Liver (tissue), 9 donors: Measurements from ENCODE around the gene HS6ST3. TPM values are rescaled to one million over a fixed set of nuclear protein-coding genes. Genes with fewer than 3 reads are reported as not detected.

Experiments used
- DNase-seq: peaks from one replicate; pipeline ENCODE4 v3.0.0-alpha.2; 2017; ENCODE audit warnings: low spot score
- H3K27ac ChIP-seq, 2 donors: one replicate each; pipeline ENCODE4 v1.7.0; 2013; ENCODE audit warnings: inconsistent platforms in 2 of 2, low read length in 2 of 2, control low read depth in 1 of 2, low read depth in 1 of 2, mild to moderate bottlenecking in 1 of 2
- H3K27me3 ChIP-seq, 4 donors: one replicate each; pipeline versions ENCODE4 v1.6.1 to v1.7.0; 2013; ENCODE audit warnings: low read length in 3 of 4, inconsistent platforms in 1 of 4, mild to moderate bottlenecking in 1 of 4, moderate library complexity in 1 of 4; ENCODE audit not compliant: control insufficient read depth in 4 of 4, insufficient read depth in 4 of 4
- H3K36me3 ChIP-seq, 4 donors: one replicate each; pipeline versions ENCODE4 v1.6.1 to v1.7.0; 2013; ENCODE audit warnings: low read length in 3 of 4, mild to moderate bottlenecking in 3 of 4, low read depth in 1 of 4, moderate library complexity in 1 of 4; ENCODE audit not compliant: control insufficient read depth in 4 of 4, insufficient read depth in 3 of 4
- H3K4me1 ChIP-seq, 4 donors: one replicate each; pipeline versions ENCODE4 v1.6.1 to v1.7.0; 2013; ENCODE audit warnings: low read length in 3 of 4, mild to moderate bottlenecking in 3 of 4, moderate library complexity in 1 of 4; ENCODE audit not compliant: control insufficient read depth in 4 of 4, insufficient read depth in 4 of 4
- H3K4me3 ChIP-seq, 3 donors: one replicate each; pipeline versions ENCODE4 v1.6.1 to v1.7.0; 2013; ENCODE audit warnings: low read length in 3 of 3, control low read depth in 1 of 3, low read depth in 1 of 3, mild to moderate bottlenecking in 1 of 3
- H3K9ac ChIP-seq, 2 donors: one replicate each; pipeline ENCODE4 v1.7.0; 2013; ENCODE audit warnings: low read length in 2 of 2, mild to moderate bottlenecking in 2 of 2, moderate library complexity in 2 of 2, control low read depth in 1 of 2, low read depth in 1 of 2
- H3K9me3 ChIP-seq, 4 donors: one replicate each; pipeline versions ENCODE4 v1.6.1 to v1.7.0; 2013; ENCODE audit warnings: low read length in 3 of 4; ENCODE audit not compliant: control insufficient read depth in 4 of 4
- CTCF ChIP-seq: fragments of 150-350 bp; IDR thresholded peaks from 2 replicates; pipeline ENCODE4 v1.5.1; 2017; ENCODE audit warnings: improper control_type of control experiment, low read depth, low read length; ENCODE audit not compliant: missing input control
- EGR1 ChIP-seq, 2 donors: IDR thresholded peaks; 2 replicates each; pipeline ENCODE4 v1.6.1; 2016 to 2018; ENCODE audit warnings: antibody characterized with exemption in 2 of 2, low read depth in 2 of 2
- FOXA1 ChIP-seq: IDR thresholded peaks from 2 replicates; pipeline ENCODE4 v1.6.1; 2016; ENCODE audit warnings: antibody characterized with exemption
- FOXA2 ChIP-seq: IDR thresholded peaks from 2 replicates; pipeline ENCODE4 v1.6.1; 2016; ENCODE audit warnings: antibody characterized with exemption
- HNF4G ChIP-seq: IDR thresholded peaks from 2 replicates; pipeline ENCODE4 v1.6.1; 2016; ENCODE audit warnings: antibody characterized with exemption
- MAX ChIP-seq: IDR thresholded peaks from 2 replicates; pipeline ENCODE4 v1.6.1; 2016; ENCODE audit warnings: antibody characterized with exemption
- RAD21 ChIP-seq, 2 donors: IDR thresholded peaks; 2 replicates each; pipeline ENCODE4 v1.6.1; 2016; ENCODE audit warnings: antibody characterized with exemption in 2 of 2, mild to moderate bottlenecking in 2 of 2
- REST ChIP-seq: IDR thresholded peaks from 2 replicates; pipeline ENCODE4 v1.6.1; 2016; ENCODE audit warnings: antibody characterized with exemption, mild to moderate bottlenecking
- RXRA ChIP-seq, 2 donors: IDR thresholded peaks; 2 replicates each; pipeline ENCODE4 v1.6.1; 2017 to 2018; ENCODE audit warnings: antibody characterized with exemption in 2 of 2, mild to moderate bottlenecking in 1 of 2
- SP1 ChIP-seq: IDR thresholded peaks from 2 replicates; pipeline ENCODE4 v1.6.1; 2018; ENCODE audit warnings: antibody characterized with exemption, mild to moderate bottlenecking
- TAF1 ChIP-seq: conservative IDR thresholded peaks from 2 replicates; pipeline ENCODE4 v1.6.1; 2016; ENCODE audit warnings: antibody characterized with exemption, mild to moderate bottlenecking
- YY1 ChIP-seq: IDR thresholded peaks from 2 replicates; pipeline ENCODE4 v1.6.1; 2016; ENCODE audit warnings: antibody characterized with exemption, mild to moderate bottlenecking
- whole genome bisulfite sequencing: extraction: QIAGEN DNeasy Blood & Tissue Kit; methylation state at CpG from one replicate; pipeline ENCODE4 v1.1.7; 2013; 5-methylcytosine and 5-hydroxymethylcytosine counted together
- polyA plus RNA-seq, 2 donors: library from polyadenylated mRNA; stranded (reverse) in 1 of 2; unstranded in 1 of 2; fragments of 200-250 nt in 1 of 2; fragments of >200 nt in 1 of 2; fragmentation: Nextera tagmentation in 1 of 2; extraction: Ambion mirVana in 1 of 2; gene quantifications; one replicate each; pipeline versions ENCODE4 v1.2.1 to v1.2.3, GENCODE V29; 2013 to 2015
- total RNA-seq, 2 donors: library from RNA; depleted of rRNA; stranded (reverse); fragments of >200 nt; gene quantifications; one replicate each; pipeline ENCODE4 v1.2.3, GENCODE V29; 2014
- donor health status: healthy.
- donor health status: healthy.
- donor health status: healthy.
- donor health status: healthy.
- donor health status: healthy.

The HS6ST3 gene
- total and polyA plus RNA-seq, 4 donors: under 0.01 TPM; not detected in 3

GRCh38 chr13:96499656-96500055 is 409.7 kb downstream of the HS6ST3 start:
- H3K36me3 ChIP-seq: no peaks in the 10 kb centered on the region
- no peak overlapping the region for H3K4me3 ChIP-seq
- no peak for TF ChIP-seq YY1
- no peak for TF ChIP-seq EGR1 (IDR thresholded peaks at IDR 0.05; ENCODE audit: low read depth in 2 of 2)
- TF ChIP-seq SP1: no peak
- no peak for TF ChIP-seq REST
- TF ChIP-seq RXRA (IDR thresholded peaks at IDR 0.05): no peak
- no peak for TF ChIP-seq MAX
- TF ChIP-seq FOXA2: no peak

GRCh38 chr13:96500953-96501352 is 411.0 kb downstream of the HS6ST3 start:
- Histone ChIP-seq H3K4me3 (no peak overlapping the region), H3K27me3 (no peaks in the 10 kb centered on the region), H3K36me3 (no peaks in the 10 kb centered on the region), H3K4me1 (no peaks in the 10 kb centered on the region), H3K9me3 (no peaks in the 10 kb centered on the region), H3K9ac (no peak overlapping the region), H3K27ac (no peak overlapping the region)
- 61% methylated on average over 1 of the region's 1 CpG for WGBS
- TF ChIP-seq HNF4G: no peak
- TF ChIP-seq TAF1: no peak
- no peak for TF ChIP-seq MAX
- TF ChIP-seq RXRA (IDR thresholded peaks at IDR 0.05): no peak
- no peak for TF ChIP-seq REST
- TF ChIP-seq CTCF: no peak
- no peak for TF ChIP-seq FOXA1
- no peak for TF ChIP-seq RAD21 (IDR thresholded peaks at IDR 0.05)
- TF ChIP-seq FOXA2: no peak
- no peak for DNase-seq

More at GRCh38 chr13:96499656-96500055, 409.7 kb downstream of the HS6ST3 start:
- DNase-seq: no peak
- WGBS: 84% methylated on average over 5 of the region's 5 CpGs
- H3K27ac ChIP-seq: no peak overlapping the region
- H3K9me3 ChIP-seq: no peaks in the 10 kb centered on the region
- no peaks in the 10 kb centered on the region for H3K4me1 ChIP-seq
- no peak overlapping the region for H3K9ac ChIP-seq
- H3K27me3 ChIP-seq: no peaks in the 10 kb centered on the region
